ENCODE results near the gene LRCOL1. TPM values are rescaled to one million over a fixed set of nuclear protein-coding genes. Genes with fewer than 3 reads are reported as not detected.

Gene LRCOL1
- total RNA-seq, 1 experiment from 2014 or later = not detected

DNA sequence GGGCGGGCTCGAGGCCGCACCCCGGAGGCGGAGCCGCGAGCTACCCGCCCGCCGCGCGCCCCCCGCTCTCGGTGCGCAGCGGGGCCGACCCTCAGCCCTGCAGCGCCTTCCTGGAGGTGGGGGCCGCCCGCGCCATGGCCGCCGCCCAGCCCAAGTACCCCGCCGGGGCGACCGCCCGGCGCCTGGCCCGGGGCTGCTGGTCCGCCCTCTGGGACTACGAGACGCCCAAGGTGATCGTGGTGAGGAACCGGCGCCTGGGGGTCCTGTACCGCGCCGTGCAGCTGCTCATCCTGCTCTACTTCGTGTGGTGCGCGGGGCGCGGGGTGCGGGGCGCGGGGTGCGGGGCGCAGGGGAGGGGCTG is 8.3 kb upstream of the LRCOL1 start, which contains the start of gene P2RX2:
P2RX2 (plus strand) TSS at position 94 of the 361 bp plus-strand sequence; CDS start at position 135, 41 bp downstream.
- no peaks in the 10 kb centered on the region for H3K36me3 ChIP-seq (ENCODE audit: control insufficient read depth in 1 of 2, insufficient read depth in 2 of 2, low read length in 2 of 2)
- POLR2A ChIA-PET = no interaction called here
- intact Hi-C loops (cut with micrococcal nuclease) = loop anchor here (5.0 kb wide), 1 partner anchor 466 kb away; no protein-coding TSS in a partner anchor
- no peak within 1 kb of the TSS for H3K4me2 ChIP-seq (ENCODE audit: low read length)
- peaks cover 0 to 22% of the 10 kb centered on the region in 2 experiments; a peak in 2 of 4 replicates for H3K4me1 ChIP-seq (ENCODE audit: control insufficient read depth in 1 of 2, insufficient read depth in 2 of 2, low read length in 2 of 2)
- DNase-seq (ENCODE audit: low read depth, low spot score) (no peak), ATAC-seq (no peak)
- CTCF ChIA-PET = interaction anchor here (1.4 kb wide), 1 partner anchor 205 kb away, joined by 5 read pairs; no protein-coding TSS in a partner anchor
- H3K9ac ChIP-seq (ENCODE audit: low read length) = no peak within 1 kb of the TSS
- H3K27me3 ChIP-seq (ENCODE audit: insufficient read depth, low read length) = no peaks in the 10 kb centered on the region
- H4K20me1 ChIP-seq (ENCODE audit: insufficient read depth) = no peaks in the 10 kb centered on the region
- TF ChIP-seq EGR1 (IDR thresholded peaks at IDR 0.05; ENCODE audit: low read depth) = no peak
- no peak for TF ChIP-seq RAD21 (IDR thresholded peaks at IDR 0.05; ENCODE audit: low read depth)
- no peak for TF ChIP-seq POLR2AphosphoS5 (IDR thresholded peaks at IDR 0.05; ENCODE audit: low read depth, low read length)
- TF ChIP-seq SRF (IDR thresholded peaks at IDR 0.05; ENCODE audit: low read depth) = no peak
- no peak for TF ChIP-seq CEBPB (IDR thresholded peaks at IDR 0.05; ENCODE audit: low read depth)
- TF ChIP-seq, protein P1, sequence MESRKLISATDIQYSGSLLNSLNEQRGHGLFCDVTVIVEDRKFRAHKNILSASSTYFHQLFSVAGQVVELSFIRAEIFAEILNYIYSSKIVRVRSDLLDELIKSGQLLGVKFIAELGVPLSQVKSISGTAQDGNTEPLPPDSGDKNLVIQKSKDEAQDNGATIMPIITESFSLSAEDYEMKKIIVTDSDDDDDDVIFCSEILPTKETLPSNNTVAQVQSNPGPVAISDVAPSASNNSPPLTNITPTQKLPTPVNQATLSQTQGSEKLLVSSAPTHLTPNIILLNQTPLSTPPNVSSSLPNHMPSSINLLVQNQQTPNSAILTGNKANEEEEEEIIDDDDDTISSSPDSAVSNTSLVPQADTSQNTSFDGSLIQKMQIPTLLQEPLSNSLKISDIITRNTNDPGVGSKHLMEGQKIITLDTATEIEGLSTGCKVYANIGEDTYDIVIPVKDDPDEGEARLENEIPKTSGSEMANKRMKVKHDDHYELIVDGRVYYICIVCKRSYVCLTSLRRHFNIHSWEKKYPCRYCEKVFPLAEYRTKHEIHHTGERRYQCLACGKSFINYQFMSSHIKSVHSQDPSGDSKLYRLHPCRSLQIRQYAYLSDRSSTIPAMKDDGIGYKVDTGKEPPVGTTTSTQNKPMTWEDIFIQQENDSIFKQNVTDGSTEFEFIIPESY (IDR thresholded peaks at IDR 0.05; ENCODE audit: extremely low read depth, insufficient replicate concordance, low read length) = no peak
- no peak for TF ChIP-seq ZNF274 (IDR thresholded peaks at IDR 0.05; ENCODE audit: low read depth, low read length)
- TF ChIP-seq, protein P2, sequence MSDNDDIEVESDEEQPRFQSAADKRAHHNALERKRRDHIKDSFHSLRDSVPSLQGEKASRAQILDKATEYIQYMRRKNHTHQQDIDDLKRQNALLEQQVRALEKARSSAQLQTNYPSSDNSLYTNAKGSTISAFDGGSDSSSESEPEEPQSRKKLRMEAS (IDR thresholded peaks at IDR 0.05) = no peak
- TF ChIP-seq FOSL1 (IDR thresholded peaks at IDR 0.05; ENCODE audit: low read depth) = no peak
- TF ChIP-seq, protein P3, sequence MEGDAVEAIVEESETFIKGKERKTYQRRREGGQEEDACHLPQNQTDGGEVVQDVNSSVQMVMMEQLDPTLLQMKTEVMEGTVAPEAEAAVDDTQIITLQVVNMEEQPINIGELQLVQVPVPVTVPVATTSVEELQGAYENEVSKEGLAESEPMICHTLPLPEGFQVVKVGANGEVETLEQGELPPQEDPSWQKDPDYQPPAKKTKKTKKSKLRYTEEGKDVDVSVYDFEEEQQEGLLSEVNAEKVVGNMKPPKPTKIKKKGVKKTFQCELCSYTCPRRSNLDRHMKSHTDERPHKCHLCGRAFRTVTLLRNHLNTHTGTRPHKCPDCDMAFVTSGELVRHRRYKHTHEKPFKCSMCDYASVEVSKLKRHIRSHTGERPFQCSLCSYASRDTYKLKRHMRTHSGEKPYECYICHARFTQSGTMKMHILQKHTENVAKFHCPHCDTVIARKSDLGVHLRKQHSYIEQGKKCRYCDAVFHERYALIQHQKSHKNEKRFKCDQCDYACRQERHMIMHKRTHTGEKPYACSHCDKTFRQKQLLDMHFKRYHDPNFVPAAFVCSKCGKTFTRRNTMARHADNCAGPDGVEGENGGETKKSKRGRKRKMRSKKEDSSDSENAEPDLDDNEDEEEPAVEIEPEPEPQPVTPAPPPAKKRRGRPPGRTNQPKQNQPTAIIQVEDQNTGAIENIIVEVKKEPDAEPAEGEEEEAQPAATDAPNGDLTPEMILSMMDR (IDR thresholded peaks at IDR 0.05 in 2 of 3, conservative IDR thresholded peaks at IDR 0.05 in 1 of 3; ENCODE audit: borderline replicate concordance in 1 of 3, insufficient read depth in 1 of 3, low read depth in 2 of 3, low read length in 2 of 3) = no peak
- TF ChIP-seq, protein P4, sequence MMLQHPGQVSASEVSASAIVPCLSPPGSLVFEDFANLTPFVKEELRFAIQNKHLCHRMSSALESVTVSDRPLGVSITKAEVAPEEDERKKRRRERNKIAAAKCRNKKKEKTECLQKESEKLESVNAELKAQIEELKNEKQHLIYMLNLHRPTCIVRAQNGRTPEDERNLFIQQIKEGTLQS (IDR thresholded peaks at IDR 0.05) = no peak
- H3K9me2 ChIP-seq (ENCODE audit: insufficient read depth) = no peaks in the 10 kb centered on the region
- no peak within 1 kb of the TSS for H2AFZ ChIP-seq (ENCODE audit: low read depth, low read length, poor library complexity, severe bottlenecking)
- no TSS peak for BruUV-seq (replicated peaks)
- no peaks in the 10 kb centered on the region for H3K79me2 ChIP-seq (ENCODE audit: insufficient read depth, low read length)
- no peak within 1 kb of the TSS for H3K4me3 ChIP-seq (replicated peaks in 1 of 2; ENCODE audit: low read depth in 1 of 2, low read length in 2 of 2)
- H3K27ac ChIP-seq (ENCODE audit: low read depth, low read length) = no peak within 1 kb of the TSS
- H3K9me3 ChIP-seq (ENCODE audit: control insufficient read depth in 1 of 2, insufficient read depth in 1 of 2, low read depth in 1 of 2, low read length in 2 of 2) = no peaks in the 10 kb centered on the region
- RAD21 ChIA-PET (ENCODE audit: low non-redundant PET in 1 of 2, low total read pairs in 2 of 2, uncharacterized antibody in 2 of 2, unreplicated experiment in 2 of 2) = no interaction called here
